GM06990 (cell line): ENCODE data around the gene HSP90AA1.

Source experiments
- DNase-seq: peaks from one replicate; pipeline ENCODE4 v3.0.0-alpha.2; 2011; ENCODE audit not compliant: insufficient read length; ENCODE audit errors: extremely low read depth
- H3K27me3 ChIP-seq: replicated peaks from 2 replicates; pipeline ENCODE4 v1.6.0; 2011; ENCODE audit warnings: low read length; ENCODE audit not compliant: control insufficient read depth, insufficient read depth
- H3K36me3 ChIP-seq: 2 replicates; pipeline ENCODE4 v1.5.1; 2011; ENCODE audit warnings: low read length; ENCODE audit not compliant: control insufficient read depth, insufficient read depth
- H3K4me3 ChIP-seq: replicated peaks from 2 replicates; pipeline ENCODE4 v1.5.1; 2011; ENCODE audit warnings: low read depth, mild to moderate bottlenecking, control low read depth, low read length
- TF ChIP-seq, protein P1 (sequence below): IDR thresholded peaks from 2 replicates; pipeline ENCODE4 v1.5.1; 2011; ENCODE audit warnings: low read length, control low read depth, mild to moderate bottlenecking, inconsistent platforms; ENCODE audit not compliant: insufficient read depth, poor library complexity, severe bottlenecking

Gene HSP90AA1

GRCh38 chr14:102037686-102038085 is 49.2 kb downstream of the HSP90AA1 start:
- TF ChIP-seq, protein P1, sequence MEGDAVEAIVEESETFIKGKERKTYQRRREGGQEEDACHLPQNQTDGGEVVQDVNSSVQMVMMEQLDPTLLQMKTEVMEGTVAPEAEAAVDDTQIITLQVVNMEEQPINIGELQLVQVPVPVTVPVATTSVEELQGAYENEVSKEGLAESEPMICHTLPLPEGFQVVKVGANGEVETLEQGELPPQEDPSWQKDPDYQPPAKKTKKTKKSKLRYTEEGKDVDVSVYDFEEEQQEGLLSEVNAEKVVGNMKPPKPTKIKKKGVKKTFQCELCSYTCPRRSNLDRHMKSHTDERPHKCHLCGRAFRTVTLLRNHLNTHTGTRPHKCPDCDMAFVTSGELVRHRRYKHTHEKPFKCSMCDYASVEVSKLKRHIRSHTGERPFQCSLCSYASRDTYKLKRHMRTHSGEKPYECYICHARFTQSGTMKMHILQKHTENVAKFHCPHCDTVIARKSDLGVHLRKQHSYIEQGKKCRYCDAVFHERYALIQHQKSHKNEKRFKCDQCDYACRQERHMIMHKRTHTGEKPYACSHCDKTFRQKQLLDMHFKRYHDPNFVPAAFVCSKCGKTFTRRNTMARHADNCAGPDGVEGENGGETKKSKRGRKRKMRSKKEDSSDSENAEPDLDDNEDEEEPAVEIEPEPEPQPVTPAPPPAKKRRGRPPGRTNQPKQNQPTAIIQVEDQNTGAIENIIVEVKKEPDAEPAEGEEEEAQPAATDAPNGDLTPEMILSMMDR = no peak
- no peak for DNase-seq
- Histone ChIP-seq H3K36me3 (peaks cover 59% of the 10 kb centered on the region), H3K4me3 (no peak overlapping the region), H3K27me3 (no peaks in the 10 kb centered on the region)

GRCh38 chr14:102035914-102036313 is 50.9 kb downstream of the HSP90AA1 start:
- no peak for DNase-seq
- H3K36me3 ChIP-seq = peaks cover 53% of the 10 kb centered on the region

DNA sequence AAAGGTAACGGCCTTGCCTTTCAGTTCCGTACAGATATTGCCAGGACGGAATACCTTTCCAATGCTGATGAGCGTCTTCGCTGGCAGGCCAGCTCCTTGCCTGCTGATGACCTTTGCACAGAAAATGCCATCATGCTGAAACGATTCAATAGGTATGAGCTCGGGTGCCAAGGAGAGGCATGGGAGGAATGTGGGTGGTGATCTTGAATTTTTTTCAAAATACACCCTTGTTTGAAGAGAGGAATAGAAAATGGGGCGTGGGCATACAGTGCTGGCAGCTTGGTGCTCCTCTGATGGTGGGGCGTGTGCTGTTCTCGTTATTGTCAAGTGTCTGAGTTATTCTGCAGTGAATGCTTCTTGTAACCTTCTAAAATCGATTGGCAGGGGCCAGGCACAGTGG is 52.5 kb downstream of the HSP90AA1 start:
- TF ChIP-seq, protein P1 = no peak
- peaks cover 49% of the 10 kb centered on the region for H3K36me3 ChIP-seq
- DNase-seq = no peak
- no peaks in the 10 kb centered on the region for H3K27me3 ChIP-seq
- no peak overlapping the region for H3K4me3 ChIP-seq

More at GRCh38 chr14:102035914-102036313, 50.9 kb downstream of the HSP90AA1 start:
- TF ChIP-seq, protein P1 = no peak
- Histone ChIP-seq H3K4me3 (no peak overlapping the region), H3K27me3 (no peaks in the 10 kb centered on the region)

DNA sequence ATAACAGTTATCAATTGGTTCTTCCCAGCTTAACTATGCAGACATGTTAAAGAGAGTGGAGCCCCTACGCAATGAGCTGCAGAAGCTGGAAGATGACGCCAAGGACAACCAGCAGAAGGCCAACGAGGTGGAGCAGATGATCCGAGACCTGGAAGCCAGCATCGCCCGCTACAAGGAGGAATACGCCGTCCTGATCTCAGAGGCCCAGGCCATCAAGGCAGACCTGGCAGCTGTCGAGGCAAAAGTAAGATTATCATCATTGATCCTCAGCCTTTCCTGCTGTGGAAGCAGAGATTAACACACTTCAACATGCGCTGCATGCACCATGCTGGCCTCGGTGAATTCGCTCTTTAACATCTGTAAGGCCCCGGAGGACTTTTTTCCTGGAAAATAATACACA is 53.6 kb downstream of the HSP90AA1 start:
- Histone ChIP-seq H3K36me3 (peaks cover 45% of the 10 kb centered on the region), H3K27me3 (no peaks in the 10 kb centered on the region), H3K4me3 (no peak overlapping the region)
- DNase-seq = no peak
- TF ChIP-seq, protein P1 = no peak
